H1 (cell line): ENCODE results near the gene SBK1. TPM values are rescaled to one million over a fixed set of nuclear protein-coding genes. Genes with fewer than 3 reads are reported as not detected.

Source experiments
- CTCF ChIA-PET: fragments of 300-600 bp; sonication (Branson Sonifier 250); formaldehyde crosslinking; loops from one replicate; lab custom pipeline; 2021; ENCODE audit not compliant: partially characterized antibody; lab: Charles Lee
- POLR2A ChIA-PET: fragments of 300-600 bp; sonication (Branson Sonifier 250); formaldehyde crosslinking; loops from one replicate; lab custom pipeline; 2021; ENCODE audit warnings: inconsistent platforms; ENCODE audit not compliant: partially characterized antibody; lab: Charles Lee
- DNase-seq, 2 experiments: peaks; one replicate each; pipeline versions ENCODE4 v3.0.0 to v3.0.0-alpha.2; 2010 to 2022; ENCODE audit warnings: low spot score in 2 of 2, low read depth in 1 of 2, mixed read lengths in 1 of 2
- FAIRE-seq: peaks from 2 replicates; lab custom pipeline; 2011; peaks lifted over from hg19 to GRCh38; lab: Jason Lieb, UNC
- H2AFZ ChIP-seq: 2 replicates; pipeline ENCODE4 v1.8.1; 2012; ENCODE audit warnings: low read length, inconsistent platforms
- H2AK5ac ChIP-seq: 2 replicates; pipeline ENCODE4 v1.6.1; 2013; ENCODE audit warnings: low read depth, low read length
- H2BK120ac ChIP-seq: replicated peaks from 2 replicates; pipeline ENCODE3; 2013; ENCODE audit warnings: low read depth, low read length, inconsistent platforms
- H2BK12ac ChIP-seq: 2 replicates; pipeline ENCODE4 v1.6.1; 2013; ENCODE audit warnings: low read depth, low read length
- H2BK15ac ChIP-seq: 2 replicates; pipeline ENCODE4 v1.6.1; 2013; ENCODE audit warnings: low read length
- H2BK20ac ChIP-seq: 2 replicates; pipeline ENCODE4 v1.6.1; 2013; ENCODE audit warnings: low read length
- H2BK5ac ChIP-seq: 2 replicates; pipeline ENCODE4 v1.6.1; 2013; ENCODE audit warnings: low read depth, low read length
- H3K14ac ChIP-seq: 2 replicates; pipeline ENCODE4 v1.6.1; 2013; ENCODE audit warnings: inconsistent platforms; ENCODE audit not compliant: insufficient read length
- H3K18ac ChIP-seq: 2 replicates; pipeline ENCODE4 v1.6.1; 2013; ENCODE audit warnings: low read length; ENCODE audit errors: extremely low read depth
- H3K23ac ChIP-seq: 2 replicates; pipeline ENCODE4 v1.6.1; 2013; ENCODE audit warnings: inconsistent platforms; ENCODE audit not compliant: insufficient read length
- H3K23me2 ChIP-seq: 2 replicates; pipeline ENCODE4 v1.6.1; 2013; ENCODE audit warnings: low read depth, low read length
- H3K27ac ChIP-seq: 2 replicates; pipeline ENCODE4 v1.6.1; 2011; ENCODE audit warnings: low read depth, low read length, inconsistent platforms
- H3K27me3 ChIP-seq, 4 experiments: replicated peaks in 1 of 4; 1 replicate in 1 of 4; 2 replicates in 3 of 4; pipeline versions ENCODE4 v1.6.1 to v1.8.1; 2011 to 2013; ENCODE audit warnings: low read length in 3 of 4, mild to moderate bottlenecking in 3 of 4, inconsistent platforms in 2 of 4, mixed read lengths in 2 of 4, moderate library complexity in 1 of 4; ENCODE audit not compliant: control insufficient read depth in 3 of 4, insufficient read depth in 3 of 4; ENCODE audit errors: extremely low read depth in 1 of 4
- H3K36me3 ChIP-seq, 4 experiments: 2 replicates each; pipeline versions ENCODE4 v1.6.1 to v1.8.1; 2011 to 2013; ENCODE audit warnings: mild to moderate bottlenecking in 4 of 4, low read length in 3 of 4, moderate library complexity in 2 of 4, control low read depth in 1 of 4, inconsistent platforms in 1 of 4; ENCODE audit not compliant: insufficient read depth in 4 of 4, control insufficient read depth in 2 of 4
- H3K4ac ChIP-seq: replicated peaks from 2 replicates; pipeline ENCODE3; 2013; ENCODE audit warnings: low read length, low read depth, mixed read lengths, inconsistent platforms; ENCODE audit not compliant: insufficient read length
- H3K4me1 ChIP-seq, 4 experiments: replicated peaks in 1 of 4; 1 replicate in 1 of 4; 2 replicates in 3 of 4; pipeline versions ENCODE4 v1.6.1 to v1.8.1; 2011 to 2013; ENCODE audit warnings: low read length in 3 of 4, inconsistent platforms in 2 of 4, mixed read lengths in 1 of 4; ENCODE audit not compliant: insufficient read depth in 4 of 4, control insufficient read depth in 3 of 4
- H3K4me2 ChIP-seq, 2 experiments: 2 replicates each; pipeline versions ENCODE4 v1.6.1 to v1.8.1; 2011 to 2013; ENCODE audit warnings: low read depth in 2 of 2, low read length in 2 of 2, control low read depth in 1 of 2, inconsistent platforms in 1 of 2, mild to moderate bottlenecking in 1 of 2; ENCODE audit not compliant: insufficient read depth in 1 of 2
- H3K4me3 ChIP-seq, 4 experiments: fragments of 200-600, 300-600 bp in 1 of 4; sonication (generic), shearing (Covaris generic), sonication (Bioruptor Twin) in 1 of 4; 2 replicates each; pipeline versions ENCODE4 v1.5.1 to v1.8.1; 2011 to 2016; ENCODE audit warnings: low read length in 4 of 4, low read depth in 3 of 4, control low read depth in 2 of 4, inconsistent platforms in 2 of 4, mild to moderate bottlenecking in 2 of 4, mixed read lengths in 1 of 4, moderate library complexity in 1 of 4; ENCODE audit not compliant: insufficient read depth in 2 of 4; ENCODE audit errors: extremely low read depth in 1 of 4
- H3K56ac ChIP-seq: replicated peaks from 2 replicates; pipeline ENCODE3; 2013; ENCODE audit warnings: low read depth, mild to moderate bottlenecking, mixed read lengths, low read length, inconsistent platforms; ENCODE audit not compliant: insufficient read length
- H3K79me1 ChIP-seq: 2 replicates; pipeline ENCODE4 v1.6.1; 2013; ENCODE audit warnings: low read depth, low read length, control low read depth
- H3K79me2 ChIP-seq, 2 experiments: 2 replicates each; pipeline versions ENCODE4 v1.6.1 to v1.8.1; 2012 to 2013; ENCODE audit warnings: low read length in 2 of 2, mild to moderate bottlenecking in 2 of 2, inconsistent platforms in 1 of 2; ENCODE audit not compliant: insufficient read depth in 2 of 2, control insufficient read depth in 1 of 2
- H3K9ac ChIP-seq, 4 experiments: replicated peaks in 1 of 4; 1 replicate in 1 of 4; 2 replicates in 3 of 4; pipeline versions ENCODE4 v1.6.1 to v1.8.1; 2011 to 2013; ENCODE audit warnings: low read depth in 3 of 4, low read length in 3 of 4, control low read depth in 2 of 4, mild to moderate bottlenecking in 2 of 4, moderate library complexity in 2 of 4, inconsistent platforms in 1 of 4; ENCODE audit errors: extremely low read depth in 1 of 4
- H3K9me3 ChIP-seq, 2 experiments: 2 replicates each; pipeline versions ENCODE4 v1.6.1 to v1.8.1; 2012 to 2013; ENCODE audit warnings: mild to moderate bottlenecking in 2 of 2, moderate library complexity in 2 of 2, control low read depth in 1 of 2, inconsistent platforms in 1 of 2, low read depth in 1 of 2, low read length in 1 of 2, mixed read lengths in 1 of 2; ENCODE audit not compliant: insufficient read depth in 2 of 2
- H4K20me1 ChIP-seq, 2 experiments: replicated peaks in 1 of 2; 2 replicates each; pipeline versions ENCODE3 to v1.8.1; 2011 to 2013; ENCODE audit warnings: inconsistent platforms in 2 of 2, low read length in 2 of 2, mild to moderate bottlenecking in 1 of 2; ENCODE audit not compliant: insufficient read depth in 2 of 2, control insufficient read depth in 1 of 2
- H4K5ac ChIP-seq: 2 replicates; pipeline ENCODE4 v1.6.1; 2013; ENCODE audit warnings: low read length, low read depth, mixed read lengths, inconsistent platforms; ENCODE audit not compliant: insufficient read length
- H4K8ac ChIP-seq: 2 replicates; pipeline ENCODE4 v1.8.0; 2013; ENCODE audit warnings: mild to moderate bottlenecking, moderate library complexity, low read length, inconsistent platforms; ENCODE audit not compliant: insufficient read depth; ENCODE audit errors: extremely low read depth
- H4K91ac ChIP-seq: replicated peaks from 2 replicates; pipeline ENCODE3; 2013; ENCODE audit warnings: low read length, mixed read lengths, inconsistent platforms; ENCODE audit not compliant: insufficient read length
- EZH2 ChIP-seq: fragments of 200-600 bp; sonication (generic); IDR thresholded peaks from 2 replicates; pipeline ENCODE4 v1.7.1; 2012; ENCODE audit warnings: low read depth, mild to moderate bottlenecking, moderate library complexity, low read length, inconsistent platforms; ENCODE audit not compliant: severe bottlenecking
- NRF1 ChIP-seq: IDR thresholded peaks from 2 replicates; pipeline ENCODE4 v1.6.1; 2011; ENCODE audit warnings: mild to moderate bottlenecking, low read depth, low read length, improper control_type of control experiment
- POLR2A ChIP-seq, 2 experiments: IDR thresholded peaks; 1 replicate in 1 of 2; 2 replicates in 1 of 2; pipeline ENCODE4 v1.6.1; 2011; ENCODE audit warnings: low read depth in 2 of 2, low read length in 2 of 2, mild to moderate bottlenecking in 2 of 2; ENCODE audit errors: control extremely low read depth in 1 of 2
- POLR2AphosphoS5 ChIP-seq: IDR thresholded peaks from 2 replicates; pipeline ENCODE4 v1.6.1; 2011; ENCODE audit warnings: low read depth, low read length
- SIRT6 ChIP-seq: IDR thresholded peaks from one replicate; pipeline ENCODE4 v1.7.1; 2012; ENCODE audit warnings: low read length, inconsistent platforms
- TBP ChIP-seq: IDR thresholded peaks from 2 replicates; pipeline ENCODE4 v1.6.1; 2011; ENCODE audit warnings: low read depth, low read length, improper control_type of control experiment
- WGBS, 2 experiments: shearing (Covaris generic) in 1 of 2; methylation state at CpG; one replicate each; pipeline versions ENCODE4 v1.1.6 to v1.1.7; 2013 to 2015; ENCODE audit warnings: low lambda C conversion rate in 2 of 2, mixed read lengths in 2 of 2, inconsistent platforms in 1 of 2, low coverage in 1 of 2, missing lambda C conversion rate in 1 of 2; ENCODE audit not compliant: insufficient replicate concordance in 2 of 2, insufficient coverage in 1 of 2, insufficient read length in 1 of 2; ENCODE audit errors: extremely low coverage in 1 of 2, missing lambda C conversion rate in 1 of 2; 5-methylcytosine and 5-hydroxymethylcytosine counted together
- polyA plus RNA-seq, 7 experiments: library from polyadenylated mRNA; depleted of rRNA in 3 of 7; stranded (reverse) in 5 of 7; unstranded in 2 of 7; fragments of >200 nt in 5 of 7; fragments of 200-250 nt in 2 of 7; gene quantifications; 1 replicate in 5 of 7; 2 replicates in 1 of 7; 4 replicates in 1 of 7; pipeline versions ENCODE4 v1.2.1 to v1.2.3, GENCODE V29; 2011 to 2013; ENCODE audit warnings: missing spikeins in 2 of 7, mixed read lengths in 2 of 7
- total RNA-seq: library from RNA; stranded (reverse); fragmentation: NEBNext Ultra II Directional; extraction: Animal tissue kit (Norgen Biotek cat#: 25700); gene quantifications from 2 replicates; pipeline ENCODE4 v1.2.1, GENCODE V29; 2021
- TF ChIP-seq, protein P1 (sequence below), 3 experiments: IDR thresholded peaks; 1 replicate in 2 of 3; 2 replicates in 1 of 3; pipeline versions ENCODE4 v1.5.1 to v1.6.1; 2011; ENCODE audit warnings: low read length in 3 of 3, mild to moderate bottlenecking in 3 of 3, inconsistent platforms in 2 of 3, low read depth in 1 of 3, moderate library complexity in 1 of 3; ENCODE audit not compliant: insufficient read depth in 1 of 3; ENCODE audit errors: control extremely low read depth in 1 of 3
- TF ChIP-seq, protein P2 (sequence below): IDR thresholded peaks from 2 replicates; pipeline ENCODE4 v1.6.1; 2011; ENCODE audit warnings: low read depth, mild to moderate bottlenecking, low read length; ENCODE audit not compliant: insufficient read depth
- TF ChIP-seq, protein P3 (sequence below): IDR thresholded peaks from 2 replicates; pipeline ENCODE4 v1.6.1; 2012; ENCODE audit warnings: low read length, inconsistent platforms

The SBK1 gene
- total and polyA plus RNA-seq, 2 of the 8 experiments (the other 6 are each of a cell fraction or from before 2014, with no cell fraction given): 18.2 to 73.9 TPM

DNA sequence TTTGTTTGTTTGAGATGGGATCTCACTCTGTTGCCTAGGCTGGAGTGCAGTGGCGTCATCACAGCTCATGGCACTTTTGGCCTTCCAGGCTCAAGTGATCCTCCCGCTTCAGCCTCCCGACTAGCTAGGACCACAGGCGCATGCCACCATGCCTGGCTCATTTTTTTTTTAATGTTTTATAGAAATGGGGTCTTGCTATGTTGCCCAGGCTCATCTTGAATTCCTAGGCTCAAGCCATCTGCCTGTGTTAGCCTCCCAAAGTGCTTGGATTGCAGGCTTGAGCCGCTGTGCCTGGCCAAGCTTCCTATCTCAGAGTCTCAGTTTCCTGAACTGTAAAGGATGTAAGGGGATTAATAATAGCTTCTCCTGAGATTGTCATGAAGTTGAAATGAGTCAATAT is 8.0 kb downstream of the SBK1 start:
- ChIA-PET CTCF (interaction anchor here (1.6 to 4.4 kb wide), 6 partner anchors 11 to 23 kb away, joined by 4 to 32 read pairs (median 26); no protein-coding TSS in a partner anchor), POLR2A (interaction anchor here (0.7 to 5.1 kb wide), 5 partner anchors 8 to 108 kb away, joined by 3 to 22 read pairs (median 3); partner anchors contain the start of gene SBK1)
- H3K9ac ChIP-seq: no peak overlapping the region
- H3K4me3 ChIP-seq: no peak overlapping the region
- H3K56ac ChIP-seq: no peak overlapping the region
- H4K8ac ChIP-seq: no peak overlapping the region
- no peak overlapping the region for H3K27ac ChIP-seq
- no peak overlapping the region for H2BK20ac ChIP-seq
- no peak overlapping the region for H2BK15ac ChIP-seq
- H2BK120ac ChIP-seq: no peak overlapping the region
- FAIRE-seq (no peak), DNase-seq (no peak)
- no peaks in the 10 kb centered on the region for H3K23me2 ChIP-seq
- peaks cover 0 to 85% of the 10 kb centered on the region in 2 experiments for H3K79me2 ChIP-seq
- H4K5ac ChIP-seq: no peak overlapping the region
- H3K4me2 ChIP-seq: no peak overlapping the region
- no peaks in the 10 kb centered on the region for H3K27me3 ChIP-seq
- H3K36me3 ChIP-seq: peaks cover 0 to 8% (median 3%) of the 10 kb centered on the region in 4 experiments; a peak in 2 of 8 replicates
- WGBS, 2 experiments: 92% methylated on average over 5 of the region's 5 CpGs; no CpG with 5 or more reads in 1 of the 2 experiments
- peaks cover 4 to 21% (median 13%) of the 10 kb centered on the region in 4 experiments for H3K4me1 ChIP-seq
- peaks cover 31% of the 10 kb centered on the region for H3K79me1 ChIP-seq
- no peak overlapping the region for H3K18ac ChIP-seq
- no peak overlapping the region for H3K4ac ChIP-seq
- H2BK12ac ChIP-seq: no peak overlapping the region
- H2BK5ac ChIP-seq: no peak overlapping the region
- no peak overlapping the region for H3K14ac ChIP-seq
- no peak overlapping the region for H4K91ac ChIP-seq
- H2AFZ ChIP-seq: no peak overlapping the region
- no peaks in the 10 kb centered on the region for H3K9me3 ChIP-seq
- H2AK5ac ChIP-seq: no peak overlapping the region
- H3K23ac ChIP-seq: no peak overlapping the region
- H4K20me1 ChIP-seq: peaks cover 35 to 56% of the 10 kb centered on the region in 2 experiments
- TF ChIP-seq POLR2A (IDR thresholded peaks at IDR 0.05; ENCODE audit: control extremely low read depth in 1 of 2, low read depth in 2 of 2, low read length in 2 of 2) (no peak), POLR2AphosphoS5 (no peak), NRF1 (no peak), TBP (no peak), SIRT6 (no peak), EZH2 (no peak)
- TF ChIP-seq, protein P1, sequence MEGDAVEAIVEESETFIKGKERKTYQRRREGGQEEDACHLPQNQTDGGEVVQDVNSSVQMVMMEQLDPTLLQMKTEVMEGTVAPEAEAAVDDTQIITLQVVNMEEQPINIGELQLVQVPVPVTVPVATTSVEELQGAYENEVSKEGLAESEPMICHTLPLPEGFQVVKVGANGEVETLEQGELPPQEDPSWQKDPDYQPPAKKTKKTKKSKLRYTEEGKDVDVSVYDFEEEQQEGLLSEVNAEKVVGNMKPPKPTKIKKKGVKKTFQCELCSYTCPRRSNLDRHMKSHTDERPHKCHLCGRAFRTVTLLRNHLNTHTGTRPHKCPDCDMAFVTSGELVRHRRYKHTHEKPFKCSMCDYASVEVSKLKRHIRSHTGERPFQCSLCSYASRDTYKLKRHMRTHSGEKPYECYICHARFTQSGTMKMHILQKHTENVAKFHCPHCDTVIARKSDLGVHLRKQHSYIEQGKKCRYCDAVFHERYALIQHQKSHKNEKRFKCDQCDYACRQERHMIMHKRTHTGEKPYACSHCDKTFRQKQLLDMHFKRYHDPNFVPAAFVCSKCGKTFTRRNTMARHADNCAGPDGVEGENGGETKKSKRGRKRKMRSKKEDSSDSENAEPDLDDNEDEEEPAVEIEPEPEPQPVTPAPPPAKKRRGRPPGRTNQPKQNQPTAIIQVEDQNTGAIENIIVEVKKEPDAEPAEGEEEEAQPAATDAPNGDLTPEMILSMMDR (IDR thresholded peaks at IDR 0.05; ENCODE audit: control extremely low read depth in 1 of 3, insufficient read depth in 1 of 3, low read depth in 1 of 3, low read length in 3 of 3): no peak
- TF ChIP-seq, protein P2, sequence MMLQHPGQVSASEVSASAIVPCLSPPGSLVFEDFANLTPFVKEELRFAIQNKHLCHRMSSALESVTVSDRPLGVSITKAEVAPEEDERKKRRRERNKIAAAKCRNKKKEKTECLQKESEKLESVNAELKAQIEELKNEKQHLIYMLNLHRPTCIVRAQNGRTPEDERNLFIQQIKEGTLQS: no peak
- TF ChIP-seq, protein P3, sequence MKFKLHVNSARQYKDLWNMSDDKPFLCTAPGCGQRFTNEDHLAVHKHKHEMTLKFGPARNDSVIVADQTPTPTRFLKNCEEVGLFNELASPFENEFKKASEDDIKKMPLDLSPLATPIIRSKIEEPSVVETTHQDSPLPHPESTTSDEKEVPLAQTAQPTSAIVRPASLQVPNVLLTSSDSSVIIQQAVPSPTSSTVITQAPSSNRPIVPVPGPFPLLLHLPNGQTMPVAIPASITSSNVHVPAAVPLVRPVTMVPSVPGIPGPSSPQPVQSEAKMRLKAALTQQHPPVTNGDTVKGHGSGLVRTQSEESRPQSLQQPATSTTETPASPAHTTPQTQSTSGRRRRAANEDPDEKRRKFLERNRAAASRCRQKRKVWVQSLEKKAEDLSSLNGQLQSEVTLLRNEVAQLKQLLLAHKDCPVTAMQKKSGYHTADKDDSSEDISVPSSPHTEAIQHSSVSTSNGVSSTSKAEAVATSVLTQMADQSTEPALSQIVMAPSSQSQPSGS: no peak
